ENCODE measurements around the gene EFNA5. TPM values are rescaled to one million over a fixed set of nuclear protein-coding genes. Genes with fewer than 3 reads are reported as not detected.

The EFNA5 gene
- total and polyA plus RNA-seq, 8 donors, result 0.29 to 187 (median 3.1) TPM

DNA sequence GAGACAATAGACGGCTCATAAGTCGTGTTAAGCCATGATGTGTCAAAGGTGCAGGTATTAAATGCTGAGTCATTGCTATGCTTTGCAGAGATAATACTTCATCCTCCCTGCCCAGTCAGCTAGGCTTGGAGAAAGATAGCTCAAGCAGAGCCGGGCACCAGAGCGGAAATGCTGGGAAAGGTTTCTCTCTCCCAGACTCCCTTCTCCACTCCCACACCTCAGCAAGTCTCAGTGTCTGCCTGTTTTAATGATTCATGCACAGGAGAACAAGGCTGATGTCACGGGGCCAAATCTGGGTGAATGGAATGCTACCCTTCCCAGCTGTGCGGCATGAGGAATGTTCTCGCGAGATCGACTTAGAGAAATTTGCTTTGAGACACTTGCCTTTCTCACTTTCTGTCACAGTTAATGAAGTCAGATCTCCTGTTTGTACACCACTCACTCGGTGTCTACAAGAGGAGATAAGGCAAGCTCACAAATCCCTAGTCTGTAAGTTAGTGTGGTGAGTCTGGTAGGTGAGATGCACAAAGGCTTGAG, 204.4 kb downstream of the EFNA5 start:
- Histone ChIP-seq H3K27me3 (no peaks in the 10 kb centered on the region), H3K36me3 (no peaks in the 10 kb centered on the region), H3K4me1 (peaks cover 3 to 33% (median 11%) of the 10 kb centered on the region in 4 donors), H3K9me3 (no peaks in the 10 kb centered on the region), H3K27ac (no peak overlapping the region), H3K4me3 (no peak overlapping the region)
- TF ChIP-seq, protein P1, sequence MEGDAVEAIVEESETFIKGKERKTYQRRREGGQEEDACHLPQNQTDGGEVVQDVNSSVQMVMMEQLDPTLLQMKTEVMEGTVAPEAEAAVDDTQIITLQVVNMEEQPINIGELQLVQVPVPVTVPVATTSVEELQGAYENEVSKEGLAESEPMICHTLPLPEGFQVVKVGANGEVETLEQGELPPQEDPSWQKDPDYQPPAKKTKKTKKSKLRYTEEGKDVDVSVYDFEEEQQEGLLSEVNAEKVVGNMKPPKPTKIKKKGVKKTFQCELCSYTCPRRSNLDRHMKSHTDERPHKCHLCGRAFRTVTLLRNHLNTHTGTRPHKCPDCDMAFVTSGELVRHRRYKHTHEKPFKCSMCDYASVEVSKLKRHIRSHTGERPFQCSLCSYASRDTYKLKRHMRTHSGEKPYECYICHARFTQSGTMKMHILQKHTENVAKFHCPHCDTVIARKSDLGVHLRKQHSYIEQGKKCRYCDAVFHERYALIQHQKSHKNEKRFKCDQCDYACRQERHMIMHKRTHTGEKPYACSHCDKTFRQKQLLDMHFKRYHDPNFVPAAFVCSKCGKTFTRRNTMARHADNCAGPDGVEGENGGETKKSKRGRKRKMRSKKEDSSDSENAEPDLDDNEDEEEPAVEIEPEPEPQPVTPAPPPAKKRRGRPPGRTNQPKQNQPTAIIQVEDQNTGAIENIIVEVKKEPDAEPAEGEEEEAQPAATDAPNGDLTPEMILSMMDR (IDR thresholded peaks at IDR 0.05), result no peak
- TF ChIP-seq POLR2AphosphoS5 (IDR thresholded peaks at IDR 0.05) (no peak), POLR2A (IDR thresholded peaks at IDR 0.05) (no peak), EP300 (IDR thresholded peaks at IDR 0.05) (no peak)
- DNase-seq, result no peak
- intact Hi-C loops (cut with DNase I; ENCODE audit: low total_unique reads), result no loop called here
- 72 to 85% (median 83%) methylated on average over 10 of the region's 10 CpGs for WGBS, 5 donors

DNA sequence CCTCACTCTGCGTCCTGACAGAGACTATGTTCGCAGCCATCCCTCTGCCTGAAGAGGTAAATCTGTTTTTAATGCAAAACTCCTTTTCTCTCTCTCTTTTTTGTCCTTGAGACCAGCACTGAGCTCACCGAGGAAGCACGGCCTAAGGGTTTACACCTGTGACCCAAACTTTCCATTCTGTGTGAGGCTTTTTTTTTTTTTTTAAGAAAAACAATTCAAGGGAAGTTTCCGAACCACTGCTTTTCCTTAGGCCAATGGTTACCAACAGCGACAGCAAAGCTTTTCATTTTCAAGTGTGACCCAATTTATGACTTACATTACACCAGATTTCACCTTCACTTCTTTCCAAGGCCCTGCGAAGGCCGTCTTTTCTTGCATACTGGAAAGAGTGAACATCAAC, 205.9 kb downstream of the EFNA5 start:
- Histone ChIP-seq H3K9me3 (no peaks in the 10 kb centered on the region), H3K27me3 (no peaks in the 10 kb centered on the region), H3K4me3 (no peak overlapping the region), H3K36me3 (no peaks in the 10 kb centered on the region), H3K4me1 (peaks cover 3 to 29% (median 11%) of the 10 kb centered on the region in 4 donors), H3K27ac (no peak overlapping the region)
- WGBS, 5 donors, result 78 to 94% (median 91%) methylated on average over 8 of the region's 8 CpGs
- intact Hi-C loops (cut with DNase I; ENCODE audit: low total_unique reads), result no loop called here
- DNase-seq, result no peak
- no peak for TF ChIP-seq POLR2AphosphoS5 (IDR thresholded peaks at IDR 0.05)
- TF ChIP-seq, protein P1 (IDR thresholded peaks at IDR 0.05), result no peak
- TF ChIP-seq POLR2A (IDR thresholded peaks at IDR 0.05), result no peak
- TF ChIP-seq EP300 (IDR thresholded peaks at IDR 0.05), result no peak

DNA sequence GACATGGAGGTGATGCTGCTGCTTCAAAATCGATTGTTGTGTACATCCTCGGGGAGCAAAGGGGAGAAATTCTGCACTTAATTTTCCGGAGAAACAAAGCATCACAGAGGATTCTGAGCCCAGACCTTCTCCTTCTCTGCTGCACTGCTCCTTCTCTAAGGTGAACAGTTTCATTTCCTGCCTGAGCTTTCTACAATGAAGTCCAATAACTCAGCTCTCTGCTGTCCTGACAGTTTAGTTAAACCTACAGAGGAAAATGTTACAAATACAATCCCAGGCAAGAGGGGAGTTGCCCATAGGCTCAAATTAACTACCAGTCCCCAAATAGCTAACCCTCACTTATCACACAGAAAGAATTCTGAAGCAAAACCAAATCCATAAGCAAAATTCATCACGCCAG, 206.3 kb downstream of the EFNA5 start:
- H3K27ac ChIP-seq, result no peak overlapping the region

DNA sequence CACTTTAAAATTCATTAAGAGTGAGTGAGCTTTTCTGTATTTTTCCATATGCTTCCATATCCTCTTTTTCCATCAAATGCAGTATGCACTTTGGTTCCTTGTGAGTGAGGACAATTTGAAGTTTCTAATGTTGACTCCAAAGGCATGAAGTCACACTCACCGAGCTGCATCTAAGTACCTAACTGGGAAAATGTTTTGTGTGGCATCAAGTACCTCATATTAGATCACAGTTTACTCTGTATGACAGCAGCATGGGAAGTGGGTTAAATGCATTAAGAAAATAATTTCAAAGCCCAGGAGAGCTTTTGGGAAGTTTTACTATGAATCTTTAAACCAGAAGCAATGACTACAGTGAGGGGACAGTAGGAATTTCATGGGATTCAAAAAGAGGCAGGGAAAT, 207.0 kb downstream of the EFNA5 start:
- H3K4me3 ChIP-seq, result no peak overlapping the region
- intact Hi-C loops (cut with DNase I; ENCODE audit: low total_unique reads), result no loop called here
- no peak overlapping the region for H3K27ac ChIP-seq
- H3K9me3 ChIP-seq, result no peaks in the 10 kb centered on the region
- 80 to 95% (median 86%) methylated on average over 1 of the region's 1 CpG for WGBS, 5 donors
- peaks cover 2 to 18% (median 5%) of the 10 kb centered on the region in 4 donors for H3K4me1 ChIP-seq
- H3K36me3 ChIP-seq, result no peaks in the 10 kb centered on the region
- H3K27me3 ChIP-seq, result no peaks in the 10 kb centered on the region
- TF ChIP-seq POLR2A (IDR thresholded peaks at IDR 0.05) (no peak), POLR2AphosphoS5 (IDR thresholded peaks at IDR 0.05) (no peak), EP300 (IDR thresholded peaks at IDR 0.05) (no peak)
- TF ChIP-seq, protein P1 (IDR thresholded peaks at IDR 0.05), result no peak
- DNase-seq, result no peak

More for the DNA sequence above, 206.3 kb downstream of the EFNA5 start:
- no peak overlapping the region for H3K4me3 ChIP-seq
- H3K27me3 ChIP-seq, result no peaks in the 10 kb centered on the region
- H3K36me3 ChIP-seq, result no peaks in the 10 kb centered on the region
- intact Hi-C loops (cut with DNase I; ENCODE audit: low total_unique reads), result no loop called here
- peaks cover 3 to 24% (median 11%) of the 10 kb centered on the region in 4 donors for H3K4me1 ChIP-seq
- H3K9me3 ChIP-seq, result no peaks in the 10 kb centered on the region
- no peak for DNase-seq
- WGBS, 5 donors, result 61 to 73% (median 67%) methylated on average over 4 of the region's 4 CpGs
- TF ChIP-seq POLR2AphosphoS5 (IDR thresholded peaks at IDR 0.05) (no peak), EP300 (IDR thresholded peaks at IDR 0.05) (no peak), POLR2A (IDR thresholded peaks at IDR 0.05) (no peak)
- TF ChIP-seq, protein P1 (IDR thresholded peaks at IDR 0.05), result no peak
